Pancreas (tissue), 10 donors: ENCODE data around the gene LITAFD. TPM values are rescaled to one million over a fixed set of nuclear protein-coding genes. Genes with fewer than 3 reads are reported as not detected.
A peak's percentile ranks its signal among the peaks of the same experiment; 100 is the strongest.

Experiments used
- ATAC-seq, 4 donors: fragments of 200-7000 bp; cut with Tn5 transposase; one replicate each; pipeline versions ENCODE4 v1.8.0 to v1.9.1; 2020; ENCODE audit warnings: mild to moderate bottlenecking in 4 of 4, moderate library complexity in 4 of 4
- DNase-seq, 6 donors: peaks; one replicate each; pipeline ENCODE4 v3.0.0-alpha.2; 2020
- FAIRE-seq: peaks from 2 replicates; lab custom pipeline; 2012; peaks lifted over from hg19 to GRCh38; lab: Jason Lieb, UNC
- H3K27ac ChIP-seq, 4 donors: fragments of 200-600 bp; sonication (generic); 1 replicate in 3 of 4; 2 replicates in 1 of 4; pipeline versions ENCODE4 v1.5.0 to v1.8.0; 2020
- H3K27me3 ChIP-seq, 4 donors: fragments of 200-600 bp; one replicate each; pipeline ENCODE4 v1.8.0; 2021
- H3K36me3 ChIP-seq, 3 donors: fragments of 200-600 bp; sonication (generic) in 1 of 3; one replicate each; pipeline versions ENCODE4 v1.5.0 to v1.8.0; 2020 to 2021
- H3K4me1 ChIP-seq, 3 donors: fragments of 200-600 bp; one replicate each; pipeline ENCODE4 v1.8.0; 2021
- H3K4me3 ChIP-seq, 4 donors: fragments of 200-600 bp; sonication (generic) in 2 of 4; one replicate each; pipeline versions ENCODE4 v1.5.0 to v1.8.0; 2020 to 2021
- H3K9me3 ChIP-seq, 4 donors: fragments of 200-600 bp; one replicate each; pipeline ENCODE4 v1.8.0; 2021
- CTCF ChIP-seq, 4 donors: fragments of 200-600 bp; sonication (generic) in 3 of 4; IDR thresholded peaks; one replicate each; pipeline versions ENCODE4 v1.5.0 to v1.8.0; 2021; ENCODE audit warnings: antibody characterized with exemption in 4 of 4
- WGBS, 2 donors: extraction: QIAGEN DNeasy Blood & Tissue Kit; methylation state at CpG; one replicate each; pipeline ENCODE4 v1.1.7; 2013; 5-methylcytosine and 5-hydroxymethylcytosine counted together
- intact Hi-C, 3 donors: fragments of 100-400 bp; cut with DNase I; formaldehyde crosslinking; loops; one replicate each; pipeline versions ENCODE4 v1.11.1 to v1.14.2; 2022
- polyA plus RNA-seq, 2 donors: library from polyadenylated mRNA; stranded (reverse); fragments of 200-250 nt; gene quantifications; one replicate each; pipeline ENCODE4 v1.2.3, GENCODE V29; 2013
- total RNA-seq, 6 donors: library from RNA; stranded (reverse); fragmentation: NEBNext Ultra II Directional in 4 of 6; extraction: Animal tissue kit (Norgen Biotek cat#: 25700) in 4 of 6; gene quantifications; one replicate each; pipeline versions ENCODE4 v1.2.1 to v1.2.4, GENCODE V29; 2021 to 2023
- donor health status: healthy with polysubstance abuse.
- donor health status: DM: no; HTN: no; CAD: no; lungs with moderate emphysema.
- donor health status: DM: no; HTN: no; CAD: no.
- donor health status: control.
- donor health status: control.
- donor health status: Bipolar disorder and iron deficiency.
- donor health status: DM: yes; HTN: yes; CAD: no.
- donor health status: DM: no; HTN: no; CAD: no.
- donor health status: DM: no; HTN: no; CAD: no.
- donor health status: DM: yes; HTN: yes; CAD: no.

The LITAFD gene
- total and polyA plus RNA-seq, 8 donors, result not detected

GRCh38 chr16:8905795-8906591, 23.8 kb downstream of the LITAFD start:
- intact Hi-C loops, result no loop called here
- no peak for FAIRE-seq
- WGBS, 2 donors, result 89 to 90% methylated on average over 14 of the region's 14 CpGs

GRCh38 chr16:8907096-8907495, 24.9 kb downstream of the LITAFD start:
- ATAC-seq (no peak), FAIRE-seq (no peak), DNase-seq (no peak)
- intact Hi-C loops, result no loop called here
- no peak overlapping the region for H3K27ac ChIP-seq
- H3K9me3 ChIP-seq, result no peaks in the 10 kb centered on the region
- H3K36me3 ChIP-seq, result peaks cover 0 to 83% (median 31%) of the 10 kb centered on the region in 3 donors
- H3K27me3 ChIP-seq, result no peaks in the 10 kb centered on the region
- TF ChIP-seq CTCF (IDR thresholded peaks at IDR 0.05), result no peak
- H3K4me3 ChIP-seq, result no peak overlapping the region
- WGBS, 2 donors, result 74 to 87% methylated on average over 4 of the region's 4 CpGs
- H3K4me1 ChIP-seq, result peaks cover 0 to 13% (median 11%) of the 10 kb centered on the region in 3 donors

More at GRCh38 chr16:8905795-8906591, 23.8 kb downstream of the LITAFD start:
- peaks cover 0 to 2% (median 0%) of the 10 kb centered on the region in 3 donors for H3K4me1 ChIP-seq
- H3K27ac ChIP-seq, result no peak overlapping the region
- H3K4me3 ChIP-seq, result no peak overlapping the region
- TF ChIP-seq CTCF (IDR thresholded peaks at IDR 0.05), result no peak
- H3K9me3 ChIP-seq, result no peaks in the 10 kb centered on the region
- no peaks in the 10 kb centered on the region for H3K27me3 ChIP-seq
- DNase-seq (no peak), ATAC-seq (peak in 2 of 4 donors; percentile 22 to 31)
- H3K36me3 ChIP-seq, result peaks cover 0 to 88% (median 41%) of the 10 kb centered on the region in 3 donors

GRCh38 chr16:8908810-8909468, 26.8 kb downstream of the LITAFD start:
- no peaks in the 10 kb centered on the region for H3K9me3 ChIP-seq
- no peak overlapping the region for H3K27ac ChIP-seq
- H3K4me1 ChIP-seq, result peaks cover 0 to 23% (median 17%) of the 10 kb centered on the region in 3 donors
- no peak for DNase-seq
- 87 to 91% methylated on average over 8 of the region's 8 CpGs for WGBS, 2 donors
- no peak for ATAC-seq
- no peak for FAIRE-seq
- intact Hi-C loops, result no loop called here
- peaks cover 0 to 69% (median 14%) of the 10 kb centered on the region in 3 donors for H3K36me3 ChIP-seq
- TF ChIP-seq CTCF (IDR thresholded peaks at IDR 0.05), result no peak
- H3K4me3 ChIP-seq, result no peak overlapping the region
- no peaks in the 10 kb centered on the region for H3K27me3 ChIP-seq

- DNase-seq (no peak), ATAC-seq (no peak), FAIRE-seq (no peak)
- no peak overlapping the region for H3K4me3 ChIP-seq
- no peak for TF ChIP-seq CTCF (IDR thresholded peaks at IDR 0.05)
- no peak overlapping the region for H3K27ac ChIP-seq
- peaks cover 0 to 64% (median 10%) of the 10 kb centered on the region in 3 donors for H3K36me3 ChIP-seq
- peaks cover 8 to 23% (median 17%) of the 10 kb centered on the region in 3 donors for H3K4me1 ChIP-seq
- intact Hi-C loops, result no loop called here
- no peaks in the 10 kb centered on the region for H3K27me3 ChIP-seq
- no peaks in the 10 kb centered on the region for H3K9me3 ChIP-seq
- WGBS, 2 donors, result 54 to 63% methylated on average over 1 of the region's 1 CpG
Measured at GRCh38 chr16:8910811-8911210, 28.7 kb downstream of the LITAFD start.
